ENCODE data around the gene DNAH11.

DNA sequence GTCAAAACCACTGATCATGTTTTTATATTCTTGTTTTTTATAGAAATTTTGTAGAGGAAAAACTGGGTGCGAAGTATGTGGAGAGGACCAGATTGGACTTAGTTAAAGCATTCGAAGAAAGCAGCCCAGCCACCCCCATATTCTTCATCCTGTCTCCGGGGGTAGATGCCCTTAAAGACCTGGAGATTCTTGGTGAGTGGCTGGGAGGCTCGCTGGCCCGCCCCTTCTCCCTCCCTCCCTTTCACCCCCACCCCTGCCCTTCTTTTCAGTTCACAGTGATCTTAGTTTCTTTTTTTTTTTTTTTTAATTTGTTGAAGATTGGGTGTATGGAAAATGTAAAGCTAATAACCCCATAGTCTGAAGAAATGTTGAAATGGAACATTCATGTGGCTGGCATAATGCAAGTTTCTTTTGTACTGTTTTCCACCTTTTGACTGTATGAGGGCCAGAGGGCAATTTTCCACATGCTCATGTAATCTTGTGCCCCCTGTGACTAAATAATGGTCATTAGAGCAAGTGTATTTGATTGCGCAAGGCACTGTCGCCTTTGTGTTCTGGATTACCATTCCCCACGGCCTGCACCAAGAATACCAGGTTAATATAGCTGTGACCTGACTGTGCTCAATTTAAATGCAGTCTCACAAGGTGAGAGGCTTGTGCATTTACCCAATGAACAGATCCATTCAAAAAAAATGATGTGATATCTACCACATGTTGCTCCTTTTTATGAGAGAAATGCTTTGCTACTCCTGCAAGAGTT is 325.2 kb downstream of the DNAH11 start:
- TF ChIP-seq, protein P1, sequence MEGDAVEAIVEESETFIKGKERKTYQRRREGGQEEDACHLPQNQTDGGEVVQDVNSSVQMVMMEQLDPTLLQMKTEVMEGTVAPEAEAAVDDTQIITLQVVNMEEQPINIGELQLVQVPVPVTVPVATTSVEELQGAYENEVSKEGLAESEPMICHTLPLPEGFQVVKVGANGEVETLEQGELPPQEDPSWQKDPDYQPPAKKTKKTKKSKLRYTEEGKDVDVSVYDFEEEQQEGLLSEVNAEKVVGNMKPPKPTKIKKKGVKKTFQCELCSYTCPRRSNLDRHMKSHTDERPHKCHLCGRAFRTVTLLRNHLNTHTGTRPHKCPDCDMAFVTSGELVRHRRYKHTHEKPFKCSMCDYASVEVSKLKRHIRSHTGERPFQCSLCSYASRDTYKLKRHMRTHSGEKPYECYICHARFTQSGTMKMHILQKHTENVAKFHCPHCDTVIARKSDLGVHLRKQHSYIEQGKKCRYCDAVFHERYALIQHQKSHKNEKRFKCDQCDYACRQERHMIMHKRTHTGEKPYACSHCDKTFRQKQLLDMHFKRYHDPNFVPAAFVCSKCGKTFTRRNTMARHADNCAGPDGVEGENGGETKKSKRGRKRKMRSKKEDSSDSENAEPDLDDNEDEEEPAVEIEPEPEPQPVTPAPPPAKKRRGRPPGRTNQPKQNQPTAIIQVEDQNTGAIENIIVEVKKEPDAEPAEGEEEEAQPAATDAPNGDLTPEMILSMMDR (conservative IDR thresholded peaks at IDR 0.05 in 1 of 2, IDR thresholded peaks at IDR 0.05 in 1 of 2; ENCODE audit: extremely low read depth in 1 of 2, insufficient read depth in 1 of 2, low read depth in 1 of 2, low read length in 2 of 2) = no peak
- TF ChIP-seq EZH2 (IDR thresholded peaks at IDR 0.05; ENCODE audit: borderline replicate concordance, low read length) = no peak
